ENCODE data around the gene TUBG1.
"Not testable (repeated sequence)": the region's sequence is repeated elsewhere in the genome, so short reads cannot be mapped to it uniquely, and the experiment has no call there.

Gene TUBG1

DNA sequence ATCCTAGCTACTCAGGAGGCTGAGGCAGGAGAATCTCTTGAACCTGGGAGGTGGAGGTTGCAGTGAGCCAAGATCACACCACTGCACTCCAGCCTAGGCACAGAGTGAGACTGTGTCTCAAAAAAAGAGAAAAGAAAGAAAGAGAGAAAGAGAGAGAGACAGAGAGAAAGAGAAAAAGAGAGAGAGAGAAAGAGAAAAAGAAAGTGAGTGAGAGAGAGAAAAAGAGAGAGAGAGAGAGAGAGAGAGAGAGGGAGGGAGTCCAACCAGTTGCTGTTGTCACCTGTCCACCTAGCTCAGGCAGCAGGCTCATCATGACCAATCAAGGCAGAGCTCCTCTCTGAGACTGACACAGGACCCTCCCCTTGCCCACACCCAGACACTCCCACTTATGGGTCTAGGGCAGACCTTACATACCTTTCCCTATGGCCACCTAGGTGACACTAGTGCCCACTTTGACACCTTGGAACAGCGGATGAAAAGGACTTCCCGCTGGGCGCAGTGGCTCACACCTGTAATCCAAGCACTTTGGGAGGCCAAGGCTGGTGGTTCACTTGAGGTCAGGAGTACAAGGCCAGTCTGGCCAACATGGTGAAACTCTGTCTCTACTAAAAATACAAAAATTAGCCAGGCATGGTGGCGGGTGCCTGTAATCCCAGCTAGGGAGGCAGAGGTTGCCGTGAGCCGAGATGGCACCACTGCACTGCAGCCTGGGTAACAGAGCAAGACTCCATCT is 17.7 kb downstream of the TUBG1 start:
- DNase-seq, result not testable (repeated sequence)

DNA sequence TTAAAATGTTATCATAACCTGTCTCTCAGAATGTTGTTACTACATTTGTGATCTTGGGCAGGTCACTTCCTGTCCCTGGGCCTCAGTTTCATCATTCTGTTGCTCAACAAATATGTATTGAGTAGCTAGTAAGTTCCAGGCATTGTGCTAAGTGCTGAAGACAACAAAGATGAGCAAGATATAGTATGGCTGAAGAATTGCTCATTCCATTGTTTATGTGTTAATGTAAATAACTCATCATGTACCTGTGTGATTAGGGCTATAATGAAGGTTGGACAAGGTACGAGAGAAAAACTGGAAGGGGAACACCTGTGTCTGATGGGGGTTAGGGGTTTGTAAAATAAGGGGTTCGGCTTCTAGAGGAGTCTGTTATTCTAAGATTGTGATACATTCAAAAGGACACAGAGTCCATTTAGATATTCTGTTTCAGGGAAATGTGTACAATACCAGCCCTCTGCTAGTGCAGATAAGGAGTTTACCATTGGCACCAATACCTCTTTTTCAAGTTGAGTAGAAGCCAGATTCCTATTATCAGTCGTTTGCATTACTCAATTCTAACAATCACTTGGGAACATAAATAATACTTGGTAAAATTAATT is 20.0 kb downstream of the TUBG1 start:
- no peak for DNase-seq

DNA sequence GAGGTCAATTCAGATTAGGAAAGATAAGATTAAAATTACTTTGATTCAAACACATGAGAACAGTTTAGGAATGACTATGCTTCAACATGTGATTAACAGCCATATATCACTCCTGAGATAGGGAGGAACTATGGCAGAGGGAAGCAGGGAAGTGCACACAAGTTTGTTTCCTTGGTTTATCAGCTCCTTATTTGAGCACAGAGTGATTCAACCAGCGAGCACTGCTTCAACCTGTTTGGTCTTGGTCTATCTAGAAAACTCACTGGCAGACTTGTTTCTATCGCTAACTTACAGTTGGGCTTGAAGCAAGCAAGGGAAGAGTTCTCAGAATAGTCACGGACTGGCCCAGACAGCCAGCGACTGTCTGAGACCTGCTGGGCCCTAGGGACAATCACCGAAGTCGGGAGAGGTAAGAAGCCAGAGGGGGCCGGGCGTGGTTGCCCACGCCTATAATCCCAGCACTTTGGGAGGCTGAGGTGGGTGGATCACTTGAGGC is 23.5 kb downstream of the TUBG1 start:
- DNase-seq, result no peak

GRCh38 chr17:42639525-42640113 is 30.1 kb downstream of the TUBG1 start:
- DNase-seq, result no peak

DNA sequence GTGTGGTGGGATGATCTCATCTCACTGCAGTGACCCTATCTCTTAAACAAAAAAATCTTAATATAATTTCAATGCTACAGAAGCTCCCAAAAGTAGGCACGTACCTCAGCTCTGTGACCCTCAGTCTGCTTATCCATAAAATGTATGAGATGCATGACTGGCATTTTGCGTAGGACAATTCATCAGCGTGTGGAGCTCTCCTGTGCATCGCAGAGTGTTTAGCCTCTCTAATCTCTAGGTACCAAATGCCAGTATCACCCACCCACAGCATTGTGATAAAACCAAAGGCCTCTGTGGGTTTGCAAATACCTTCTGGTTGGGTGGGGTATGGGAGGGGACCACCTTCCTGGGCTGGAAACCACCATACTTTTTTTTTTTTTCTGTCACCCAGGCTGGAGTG is 30.6 kb downstream of the TUBG1 start:
- no peak for DNase-seq

GRCh38 chr17:42642336-42642735 is 32.9 kb downstream of the TUBG1 start:
- no peak for DNase-seq

GRCh38 chr17:42647778-42648177 is 38.3 kb downstream of the TUBG1 start:
- DNase-seq, result no peak

- DNase-seq, result no peak
These were observed 41.9 kb downstream of the TUBG1 start for GRCh38 chr17:42651392-42651791.

GRCh38 chr17:42653179-42654124 is 44.0 kb downstream of the TUBG1 start:
- DNase-seq, result no peak

DNA sequence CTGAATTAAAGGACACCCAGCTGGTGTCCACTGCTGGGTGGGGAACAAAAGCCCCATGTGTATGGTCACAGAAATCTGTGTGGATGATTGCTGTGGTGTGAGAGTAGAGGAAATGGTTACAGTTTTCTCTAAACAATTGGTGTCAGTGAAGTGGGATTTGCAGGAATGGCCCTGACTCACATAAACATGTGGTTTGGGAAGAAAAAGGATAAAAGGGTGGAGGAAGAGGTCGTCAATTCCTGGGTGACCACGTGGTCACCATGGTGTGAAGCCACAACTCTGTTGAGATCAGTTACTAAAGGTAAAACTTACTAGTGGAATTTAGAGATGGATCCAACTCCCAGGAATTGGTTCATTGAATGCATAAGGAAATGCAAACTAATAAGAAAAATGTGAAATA is 46.0 kb downstream of the TUBG1 start:
- DNase-seq, result no peak

DNA sequence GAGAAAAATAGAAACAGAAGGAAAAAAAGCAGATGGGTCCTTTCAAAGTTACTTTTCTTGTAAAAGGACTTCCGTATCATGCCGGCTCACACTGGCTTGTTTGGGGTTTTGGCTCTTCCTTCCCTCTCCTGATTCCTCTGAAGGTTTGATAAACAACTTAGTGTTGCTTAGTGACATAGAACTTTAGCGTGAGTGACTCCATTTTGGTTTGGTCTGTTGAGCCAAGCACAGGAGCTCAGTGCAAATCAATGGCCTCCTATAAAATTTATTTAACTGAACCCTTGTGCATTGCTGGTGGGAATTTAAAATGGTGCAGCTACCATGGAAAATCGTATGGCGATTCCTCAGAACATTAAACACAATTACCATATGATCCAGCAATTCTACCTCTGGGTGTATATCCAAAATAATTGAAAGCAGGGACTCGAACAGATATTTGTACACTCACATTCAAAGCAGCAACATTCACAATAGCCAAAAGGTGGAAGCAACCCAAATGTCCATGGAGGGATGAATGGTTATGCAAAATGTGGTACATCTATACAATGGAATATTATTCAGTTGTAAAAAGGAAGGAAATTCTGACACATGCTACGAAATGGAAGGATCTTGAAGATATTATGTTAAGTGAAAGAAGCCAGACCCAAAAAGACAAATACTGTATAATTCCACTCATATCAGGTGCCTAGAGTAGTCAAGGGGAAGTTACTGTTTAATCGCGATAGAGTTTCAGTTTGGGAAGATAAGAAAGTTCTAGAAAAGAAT is 48.5 kb downstream of the TUBG1 start:
- DNase-seq, result no peak

- peak; percentile 51 for DNase-seq
These were observed 49.8 kb downstream of the TUBG1 start, which contains the start of gene TUBG2 for GRCh38 chr17:42659079-42659931. Gene TUBG2, plus strand, starts transcription at chr17:42659284. Its CDS starts 220 bp downstream, at chr17:42659504.

DNA sequence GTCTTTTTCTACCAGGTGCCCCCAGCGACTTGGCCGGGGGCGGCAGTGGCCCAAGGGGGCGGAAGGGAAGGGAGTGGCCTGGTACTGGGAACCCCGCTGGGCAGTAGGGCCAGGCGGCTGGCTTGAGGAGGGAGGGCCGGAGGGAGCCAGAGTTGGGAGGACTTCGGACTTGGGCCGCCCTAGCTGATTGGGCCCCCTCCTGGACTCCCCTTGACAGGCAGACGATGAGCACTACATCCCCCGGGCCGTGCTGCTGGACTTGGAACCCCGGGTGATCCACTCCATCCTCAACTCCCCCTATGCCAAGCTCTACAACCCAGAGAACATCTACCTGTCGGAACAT is 50.4 kb downstream of the TUBG1 start:
- not testable (repeated sequence) for DNase-seq

DNA sequence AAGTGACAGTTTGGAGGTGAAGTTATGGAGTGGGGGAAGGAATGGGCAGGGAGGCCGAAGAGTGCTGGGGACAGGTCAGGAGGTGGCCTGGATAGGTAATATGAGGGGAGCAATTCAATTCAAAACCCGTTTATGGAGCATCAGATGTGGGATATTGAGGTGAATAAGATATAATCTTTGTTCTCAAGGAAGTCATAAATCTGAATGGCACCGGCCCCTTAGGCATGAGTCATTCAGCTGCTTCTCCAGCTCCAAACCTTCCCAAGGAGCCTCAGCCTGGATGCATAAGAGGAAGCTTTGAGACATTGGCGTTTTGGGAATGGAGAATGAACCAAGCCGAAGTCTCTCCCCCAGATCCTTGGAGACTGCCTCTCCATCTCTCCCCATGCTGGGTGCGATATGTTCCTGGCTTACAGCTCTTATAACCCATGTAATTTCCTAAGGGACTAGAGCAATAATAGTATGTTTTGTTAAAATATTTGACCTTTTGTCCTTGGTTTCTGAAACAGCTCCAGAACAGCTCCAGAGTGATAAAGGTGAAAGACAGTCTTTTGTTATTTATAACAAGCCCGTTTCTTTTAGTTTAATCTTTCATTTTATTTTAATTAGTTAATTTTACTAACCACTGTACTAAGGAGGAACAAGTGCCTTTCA is 51.3 kb downstream of the TUBG1 start:
- DNase-seq, result no peak
